GM23248 (cell line): ENCODE measurements around the gene BLACAT1.

Experiments
- EZH2 ChIP-seq: fragments of 200-600 bp; sonication (generic); IDR thresholded peaks from 2 replicates; pipeline ENCODE4 v1.6.1; 2018; ENCODE audit warnings: antibody characterized with exemption, mild to moderate bottlenecking; ENCODE audit not compliant: insufficient read depth, poor library complexity, severe bottlenecking
- EZH2phosphoT487 ChIP-seq: fragments of 200-600 bp; sonication (generic); IDR thresholded peaks from 2 replicates; pipeline ENCODE4 v1.6.1; 2018; ENCODE audit warnings: antibody characterized with exemption, moderate library complexity, mild to moderate bottlenecking, low read depth; ENCODE audit not compliant: insufficient read depth

- TF ChIP-seq EZH2 = no peak
- no peak for TF ChIP-seq EZH2phosphoT487
These were observed 32.7 kb downstream of the BLACAT1 start for GRCh38 chr1:205422993-205423642.
